ENCODE measurements around the gene KNOP1.

GRCh38 chr16:19735074-19735867 is 17.2 kb upstream of the KNOP1 start:
- TF ChIP-seq CTCF (IDR thresholded peaks at IDR 0.05 in 4 of 5, conservative IDR thresholded peaks at IDR 0.05 in 1 of 5): no peak
- no peak for TF ChIP-seq POLR2A (IDR thresholded peaks at IDR 0.05)
